ENCODE results near the gene CDH4.

GRCh38 chr20:61508301-61509096 is 256.4 kb downstream of the CDH4 start:
- no peak for TF ChIP-seq EZH2phosphoT487 (conservative IDR thresholded peaks at IDR 0.05; ENCODE audit: low read length)
- TF ChIP-seq, protein P1, sequence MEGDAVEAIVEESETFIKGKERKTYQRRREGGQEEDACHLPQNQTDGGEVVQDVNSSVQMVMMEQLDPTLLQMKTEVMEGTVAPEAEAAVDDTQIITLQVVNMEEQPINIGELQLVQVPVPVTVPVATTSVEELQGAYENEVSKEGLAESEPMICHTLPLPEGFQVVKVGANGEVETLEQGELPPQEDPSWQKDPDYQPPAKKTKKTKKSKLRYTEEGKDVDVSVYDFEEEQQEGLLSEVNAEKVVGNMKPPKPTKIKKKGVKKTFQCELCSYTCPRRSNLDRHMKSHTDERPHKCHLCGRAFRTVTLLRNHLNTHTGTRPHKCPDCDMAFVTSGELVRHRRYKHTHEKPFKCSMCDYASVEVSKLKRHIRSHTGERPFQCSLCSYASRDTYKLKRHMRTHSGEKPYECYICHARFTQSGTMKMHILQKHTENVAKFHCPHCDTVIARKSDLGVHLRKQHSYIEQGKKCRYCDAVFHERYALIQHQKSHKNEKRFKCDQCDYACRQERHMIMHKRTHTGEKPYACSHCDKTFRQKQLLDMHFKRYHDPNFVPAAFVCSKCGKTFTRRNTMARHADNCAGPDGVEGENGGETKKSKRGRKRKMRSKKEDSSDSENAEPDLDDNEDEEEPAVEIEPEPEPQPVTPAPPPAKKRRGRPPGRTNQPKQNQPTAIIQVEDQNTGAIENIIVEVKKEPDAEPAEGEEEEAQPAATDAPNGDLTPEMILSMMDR (IDR thresholded peaks at IDR 0.05; ENCODE audit: insufficient read depth, low read length, poor library complexity, severe bottlenecking), result no peak
